OCI-LY7 (cell line): ENCODE measurements around the gene ENOX1. TPM values are rescaled to one million over a fixed set of nuclear protein-coding genes. Genes with fewer than 3 reads are reported as not detected.

Experiments
- BruUV-seq: library from RNA; stranded (reverse); fragments of 400-500 nt; replicated peaks from 2 replicates; lab custom pipeline; 2021; lab: Mats Ljungman, UMichigan
- CTCF ChIA-PET: fragments of 300-600 bp; sonication (Branson Sonifier 250); formaldehyde crosslinking; loops from one replicate; lab custom pipeline; 2022; ENCODE audit warnings: antibody characterized with exemption; ENCODE audit not compliant: unreplicated experiment; lab: Charles Lee
- POLR2A ChIA-PET: fragments of 300-600 bp; sonication (Branson Sonifier 250); formaldehyde crosslinking; loops from one replicate; lab custom pipeline; 2022; ENCODE audit warnings: antibody characterized with exemption; lab: Charles Lee
- DNase-seq: peaks from one replicate; pipeline ENCODE4 v3.0.0-alpha.2; 2015; ENCODE audit warnings: low spot score
- H2AFZ ChIP-seq: fragments of 200-600 bp; sonication (generic), shearing (Covaris generic); 2 replicates; pipeline ENCODE4 v1.6.1; 2014; ENCODE audit warnings: mild to moderate bottlenecking, antibody characterized with exemption, low read length, moderate library complexity
- H3K27ac ChIP-seq: fragments of 200-600 bp; sonication (generic); 2 replicates; pipeline ENCODE4 v1.5.1; 2014; ENCODE audit warnings: mixed run types, low read depth, mild to moderate bottlenecking, moderate library complexity, low read length, inconsistent platforms; ENCODE audit not compliant: poor library complexity, severe bottlenecking
- H3K36me3 ChIP-seq: fragments of 200-600 bp; sonication (generic); 2 replicates; pipeline ENCODE4 v1.6.1; 2014; ENCODE audit warnings: mild to moderate bottlenecking, antibody characterized with exemption, low read length, moderate library complexity, mixed read lengths; ENCODE audit not compliant: insufficient read depth
- H3K4me1 ChIP-seq: fragments of 200-600 bp; sonication (generic); 2 replicates; pipeline ENCODE4 v1.5.1; 2014; ENCODE audit warnings: mild to moderate bottlenecking, low read length; ENCODE audit not compliant: insufficient read depth, poor library complexity, severe bottlenecking
- H3K4me2 ChIP-seq: fragments of 200-600 bp; sonication (generic); 2 replicates; pipeline ENCODE4 v1.6.1; 2014; ENCODE audit warnings: mild to moderate bottlenecking, low read length
- H3K4me3 ChIP-seq: fragments of 200-600 bp; sonication (generic); 2 replicates; pipeline ENCODE4 v1.5.1; 2014; ENCODE audit warnings: mild to moderate bottlenecking, low read depth, low read length; ENCODE audit not compliant: poor library complexity, severe bottlenecking
- H3K79me2 ChIP-seq: fragments of 200-600 bp; sonication (generic); 2 replicates; pipeline ENCODE4 v1.6.1; 2016; ENCODE audit warnings: low read depth, mild to moderate bottlenecking, low read length, moderate library complexity, mixed read lengths; ENCODE audit not compliant: insufficient read depth
- H3K9me2 ChIP-seq: fragments of 200-600 bp; sonication (generic); 2 replicates; pipeline ENCODE4 v1.6.1; 2016; ENCODE audit warnings: mild to moderate bottlenecking, low read length, mixed read lengths; ENCODE audit not compliant: insufficient read depth
- H3K9me3 ChIP-seq: fragments of 200-600 bp; sonication (generic); 2 replicates; pipeline ENCODE4 v1.6.1; 2014; ENCODE audit warnings: mild to moderate bottlenecking, mixed run types, low read length, mixed read lengths
- H4K20me1 ChIP-seq: fragments of 200-600 bp; sonication (generic); 2 replicates; pipeline ENCODE4 v1.6.1; 2014; ENCODE audit warnings: mild to moderate bottlenecking, antibody characterized with exemption, low read length, moderate library complexity, mixed read lengths; ENCODE audit not compliant: insufficient read depth
- CTCF ChIP-seq: fragments of 200-600 bp; sonication (generic); conservative IDR thresholded peaks from 2 replicates; pipeline ENCODE4 v1.5.1; 2014; ENCODE audit warnings: mild to moderate bottlenecking, antibody characterized with exemption, low read length, moderate library complexity, mixed read lengths
- EZH2phosphoT487 ChIP-seq: fragments of 200-600 bp; sonication (generic); IDR thresholded peaks from 2 replicates; pipeline ENCODE4 v1.6.1; 2018; ENCODE audit warnings: low read depth, borderline replicate concordance, mild to moderate bottlenecking, mixed run types, antibody characterized with exemption, low read length, moderate library complexity, mixed read lengths
- intact Hi-C: fragments of 100-400 bp; cut with micrococcal nuclease; formaldehyde crosslinking; loops from one replicate; pipeline ENCODE4 v1.10.0; 2022; ENCODE audit not compliant: unreplicated experiment
- total RNA-seq, 2 experiments: library from RNA; depleted of rRNA in 1 of 2; stranded (reverse); fragments of >200 nt in 1 of 2; shearing (Covaris generic) in 1 of 2; gene quantifications; 2 replicates each; pipeline ENCODE4 v1.2.3, GENCODE V29; 2014 to 2022

ENOX1 gene
- total RNA-seq, 2 experiments from 2014 or later, result 0.03 TPM; not detected in 1

- peaks cover 5% of the 10 kb centered on the region; the same call in 1 of the 2 replicates for H3K9me2 ChIP-seq
- no peaks in the 10 kb centered on the region for H4K20me1 ChIP-seq
- POLR2A ChIA-PET, result interaction anchor here (0.6 kb wide), 1 partner anchor 271 kb away, joined by 3 read pairs; no protein-coding TSS in a partner anchor
- CTCF ChIA-PET, result no interaction called here
- H3K79me2 ChIP-seq, result no peaks in the 10 kb centered on the region
- intact Hi-C loops, result no loop called here
- H3K4me2 ChIP-seq, result no peak overlapping the region
- DNase-seq, result no peak
- no peaks in the 10 kb centered on the region for H3K4me1 ChIP-seq
- H3K36me3 ChIP-seq, result no peaks in the 10 kb centered on the region
- no peaks in the 10 kb centered on the region for H3K9me3 ChIP-seq
- TF ChIP-seq EZH2phosphoT487 (no peak), CTCF (no peak)
- BruUV-seq, result no TSS peak
- no peak overlapping the region for H2AFZ ChIP-seq
- no peak overlapping the region for H3K27ac ChIP-seq
- H3K4me3 ChIP-seq, result no peak overlapping the region
Observed at GRCh38 chr13:43325636-43326035, 461.1 kb downstream of the ENOX1 start.

GRCh38 chr13:43324129-43324528 is 462.6 kb downstream of the ENOX1 start:
- intact Hi-C loops, result no loop called here
- no peak overlapping the region for H2AFZ ChIP-seq
- no TSS peak for BruUV-seq
- H3K36me3 ChIP-seq, result no peaks in the 10 kb centered on the region
- no peak overlapping the region for H3K27ac ChIP-seq
- H3K4me1 ChIP-seq, result no peaks in the 10 kb centered on the region
- H3K4me3 ChIP-seq, result no peak overlapping the region
- no peaks in the 10 kb centered on the region for H3K79me2 ChIP-seq
- ChIA-PET CTCF (no interaction called here), POLR2A (no interaction called here)
- peaks cover 5% of the 10 kb centered on the region; the same call in 1 of the 2 replicates for H3K9me2 ChIP-seq
- TF ChIP-seq CTCF, result no peak
- no peak for TF ChIP-seq EZH2phosphoT487
- H4K20me1 ChIP-seq, result no peaks in the 10 kb centered on the region
- H3K4me2 ChIP-seq, result no peak overlapping the region
- H3K9me3 ChIP-seq, result no peaks in the 10 kb centered on the region
- no peak for DNase-seq

- no TSS peak for BruUV-seq
- POLR2A ChIA-PET, result no interaction called here
- TF ChIP-seq EZH2phosphoT487 (no peak), CTCF (no peak)
- H3K79me2 ChIP-seq, result no peaks in the 10 kb centered on the region
- CTCF ChIA-PET, result no interaction called here
- DNase-seq, result no peak
- H3K9me2 ChIP-seq, result no peaks in the 10 kb centered on the region
- no peak overlapping the region for H3K27ac ChIP-seq
- H3K4me1 ChIP-seq, result no peaks in the 10 kb centered on the region
- H3K4me2 ChIP-seq, result no peak overlapping the region
- H3K4me3 ChIP-seq, result no peak overlapping the region
- H3K36me3 ChIP-seq, result no peaks in the 10 kb centered on the region
- intact Hi-C loops, result no loop called here
- H2AFZ ChIP-seq, result no peak overlapping the region
- no peaks in the 10 kb centered on the region for H4K20me1 ChIP-seq
- H3K9me3 ChIP-seq, result no peaks in the 10 kb centered on the region
Observed at GRCh38 chr13:43319617-43320444, 466.9 kb downstream of the ENOX1 start.
